ENCODE results near the gene FBXO36. TPM values are rescaled to one million over a fixed set of nuclear protein-coding genes. Genes with fewer than 3 reads are reported as not detected.

The FBXO36 gene
- total and polyA plus RNA-seq, 2 of the 8 experiments (the other 6 are each of a cell fraction or from before 2014, with no cell fraction given), result 3.4 TPM

Small RNA genes lying within 50 kb of the gene (small RNA-seq; reads per million reads assigned to genes)
- gene RNU6-1027P (ENCODE audit: insufficient read depth) (not detected), gene RNU6-613P (ENCODE audit: insufficient read depth) (not detected), gene RNU6-964P (ENCODE audit: insufficient read depth) (not detected), gene RNY4P19 (ENCODE audit: insufficient read depth) (not detected)

Other genes starting within 250 kb of the FBXO36 start
- gene DNER, start 207.9 kb upstream of the FBXO36 start, total RNA-seq (2021; fragmentation: NEBNext Ultra II Directional; extraction: Animal tissue kit (Norgen Biotek cat#: 25700)), result 14.6 and 16.3 TPM in 2 replicates
- 6.8 and 7.7 TPM in 2 replicates for gene DNER, start 207.9 kb upstream of the FBXO36 start, polyA plus RNA-seq (2011; rRNA removed)
- gene TRIP12, start 494 bp upstream of the FBXO36 start, total RNA-seq (2021; fragmentation: NEBNext Ultra II Directional; extraction: Animal tissue kit (Norgen Biotek cat#: 25700)), result 155 and 174 TPM in 2 replicates
- gene TRIP12, start 494 bp upstream of the FBXO36 start, polyA plus RNA-seq (2011; rRNA removed), result 18.7 and 23.1 TPM in 2 replicates
- 1.8 and 2.1 TPM in 2 replicates for gene SLC16A14, start 146.4 kb downstream of the FBXO36 start, total RNA-seq (2021; fragmentation: NEBNext Ultra II Directional; extraction: Animal tissue kit (Norgen Biotek cat#: 25700))
- 2.8 and 3.0 TPM in 2 replicates for gene SLC16A14, start 146.4 kb downstream of the FBXO36 start, polyA plus RNA-seq (2011; rRNA removed)